Neural cell (in vitro differentiated cells): Measurements from ENCODE around the gene RAMP2.

Source experiments
- CTCF ChIP-seq: fragments of 450-650 bp; IDR thresholded peaks from 2 replicates; pipeline ENCODE4 v1.5.1; 2014; ENCODE audit warnings: antibody characterized with exemption, mild to moderate bottlenecking, moderate library complexity; ENCODE audit not compliant: poor library complexity, severe bottlenecking
- EP300 ChIP-seq: fragments of 450-650 bp; conservative IDR thresholded peaks from 2 replicates; pipeline ENCODE4 v1.6.1; 2014; ENCODE audit warnings: antibody characterized with exemption, mild to moderate bottlenecking, moderate library complexity; ENCODE audit not compliant: poor library complexity, severe bottlenecking
- EZH2 ChIP-seq: fragments of 200-600, 300-800 bp; shearing (Covaris generic), sonication (generic); IDR thresholded peaks from 2 replicates; pipeline ENCODE4 v1.6.1; 2014; ENCODE audit warnings: antibody characterized with exemption, low read length, borderline replicate concordance, mild to moderate bottlenecking; ENCODE audit not compliant: insufficient read depth, poor library complexity, severe bottlenecking
- POLR2AphosphoS5 ChIP-seq: IDR thresholded peaks from 2 replicates; pipeline ENCODE4 v1.6.1; 2012
- RAD21 ChIP-seq: fragments of 450-650 bp; conservative IDR thresholded peaks from 2 replicates; pipeline ENCODE4 v1.6.1; 2014; ENCODE audit warnings: antibody characterized with exemption, mild to moderate bottlenecking, moderate library complexity
- SMC3 ChIP-seq: fragments of 450-650 bp; conservative IDR thresholded peaks from 2 replicates; pipeline ENCODE4 v1.6.1; 2014; ENCODE audit warnings: antibody characterized with exemption, mild to moderate bottlenecking, moderate library complexity; ENCODE audit not compliant: poor library complexity

GRCh38 chr17:42782166-42783061 is 21.4 kb downstream of the RAMP2 start:
- TF ChIP-seq CTCF = no peak
- no peak for TF ChIP-seq EP300
- TF ChIP-seq POLR2AphosphoS5 = no peak
- TF ChIP-seq EZH2 = no peak
- no peak for TF ChIP-seq RAD21
- no peak for TF ChIP-seq SMC3
